ENCODE data around the gene PARP2.

Gene PARP2, protein sequence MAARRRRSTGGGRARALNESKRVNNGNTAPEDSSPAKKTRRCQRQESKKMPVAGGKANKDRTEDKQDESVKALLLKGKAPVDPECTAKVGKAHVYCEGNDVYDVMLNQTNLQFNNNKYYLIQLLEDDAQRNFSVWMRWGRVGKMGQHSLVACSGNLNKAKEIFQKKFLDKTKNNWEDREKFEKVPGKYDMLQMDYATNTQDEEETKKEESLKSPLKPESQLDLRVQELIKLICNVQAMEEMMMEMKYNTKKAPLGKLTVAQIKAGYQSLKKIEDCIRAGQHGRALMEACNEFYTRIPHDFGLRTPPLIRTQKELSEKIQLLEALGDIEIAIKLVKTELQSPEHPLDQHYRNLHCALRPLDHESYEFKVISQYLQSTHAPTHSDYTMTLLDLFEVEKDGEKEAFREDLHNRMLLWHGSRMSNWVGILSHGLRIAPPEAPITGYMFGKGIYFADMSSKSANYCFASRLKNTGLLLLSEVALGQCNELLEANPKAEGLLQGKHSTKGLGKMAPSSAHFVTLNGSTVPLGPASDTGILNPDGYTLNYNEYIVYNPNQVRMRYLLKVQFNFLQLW

DNA sequence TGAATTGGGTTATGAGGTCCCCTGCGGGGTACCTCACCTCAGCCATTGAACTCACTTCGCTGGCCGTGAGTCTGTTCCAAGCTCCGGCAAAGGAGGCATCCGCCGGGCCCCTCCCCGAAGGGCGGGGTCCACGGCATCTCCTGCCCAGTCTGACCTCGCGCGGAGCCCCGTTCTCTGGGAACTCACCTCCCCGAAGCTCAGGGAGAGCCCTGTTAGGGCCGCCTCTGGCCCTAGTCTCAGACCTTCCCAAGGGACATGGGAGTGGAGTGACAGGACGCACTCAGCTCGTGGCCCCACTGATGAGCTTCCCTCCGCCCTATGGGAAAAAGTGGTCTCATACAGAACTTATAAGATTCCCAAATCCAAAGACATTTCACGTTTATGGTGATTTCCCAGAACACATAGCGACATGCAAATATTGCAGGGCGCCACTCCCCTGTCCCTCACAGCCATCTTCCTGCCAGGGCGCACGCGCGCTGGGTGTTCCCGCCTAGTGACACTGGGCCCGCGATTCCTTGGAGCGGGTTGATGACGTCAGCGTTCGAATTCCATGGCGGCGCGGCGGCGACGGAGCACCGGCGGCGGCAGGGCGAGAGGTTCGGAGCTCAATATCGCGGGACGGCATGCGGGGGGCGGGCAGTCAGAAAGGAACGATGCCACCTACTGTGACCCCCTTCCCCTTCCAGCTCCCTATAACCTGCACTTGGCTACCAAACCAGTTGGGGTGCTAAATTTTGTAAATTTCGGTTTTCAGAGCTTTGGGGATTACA, at the start of gene PARP2:
Gene PARP2 (plus strand): TSS at position 544 of the 770 bp plus-strand sequence. CDS start 7 bp downstream, at position 551.
- DNase-seq (peak; percentile 99), ATAC-seq (ENCODE audit: insufficient read depth, low read depth) (peak; percentile 94)
- Histone ChIP-seq H3K9me3 (ENCODE audit: insufficient read depth, low read length, severe bottlenecking) (no peaks in the 10 kb centered on the region), H3K4me3 (ENCODE audit: low read depth in 1 of 2, low read length in 2 of 2) (peak within 1 kb of the TSS; percentile 59 to 68; a peak in 3 of 4 replicates), H3K4me2 (ENCODE audit: insufficient read depth, low read length) (peak within 1 kb of the TSS; percentile 75), H3K4me1 (ENCODE audit: insufficient read depth, low read length) (peaks cover 29% of the 10 kb centered on the region), H3K9ac (ENCODE audit: low read depth, low read length) (peak within 1 kb of the TSS; percentile 66), H3K27ac (ENCODE audit: low read length) (peak within 1 kb of the TSS; percentile 84), H3K36me3 (ENCODE audit: insufficient read depth, low read length) (peaks cover 31% of the 10 kb centered on the region), H3K79me2 (ENCODE audit: insufficient read depth, low read length) (peaks cover 22% of the 10 kb centered on the region), H3K27me3 (ENCODE audit: insufficient read depth, low read length, poor library complexity) (peaks cover 2% of the 10 kb centered on the region), H4K20me1 (ENCODE audit: insufficient read depth, low read length) (no peaks in the 10 kb centered on the region), H2AFZ (ENCODE audit: low read depth, low read length) (peak within 1 kb of the TSS; percentile 87)
- TF ChIP-seq EZH2 (IDR thresholded peaks at IDR 0.05; ENCODE audit: borderline replicate concordance, low read depth, low read length, severe bottlenecking) = no peak
- TF ChIP-seq, protein P1, sequence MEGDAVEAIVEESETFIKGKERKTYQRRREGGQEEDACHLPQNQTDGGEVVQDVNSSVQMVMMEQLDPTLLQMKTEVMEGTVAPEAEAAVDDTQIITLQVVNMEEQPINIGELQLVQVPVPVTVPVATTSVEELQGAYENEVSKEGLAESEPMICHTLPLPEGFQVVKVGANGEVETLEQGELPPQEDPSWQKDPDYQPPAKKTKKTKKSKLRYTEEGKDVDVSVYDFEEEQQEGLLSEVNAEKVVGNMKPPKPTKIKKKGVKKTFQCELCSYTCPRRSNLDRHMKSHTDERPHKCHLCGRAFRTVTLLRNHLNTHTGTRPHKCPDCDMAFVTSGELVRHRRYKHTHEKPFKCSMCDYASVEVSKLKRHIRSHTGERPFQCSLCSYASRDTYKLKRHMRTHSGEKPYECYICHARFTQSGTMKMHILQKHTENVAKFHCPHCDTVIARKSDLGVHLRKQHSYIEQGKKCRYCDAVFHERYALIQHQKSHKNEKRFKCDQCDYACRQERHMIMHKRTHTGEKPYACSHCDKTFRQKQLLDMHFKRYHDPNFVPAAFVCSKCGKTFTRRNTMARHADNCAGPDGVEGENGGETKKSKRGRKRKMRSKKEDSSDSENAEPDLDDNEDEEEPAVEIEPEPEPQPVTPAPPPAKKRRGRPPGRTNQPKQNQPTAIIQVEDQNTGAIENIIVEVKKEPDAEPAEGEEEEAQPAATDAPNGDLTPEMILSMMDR (IDR thresholded peaks at IDR 0.05; ENCODE audit: borderline replicate concordance, extremely low read depth, low read length, poor library complexity, severe bottlenecking) = no peak

DNA sequence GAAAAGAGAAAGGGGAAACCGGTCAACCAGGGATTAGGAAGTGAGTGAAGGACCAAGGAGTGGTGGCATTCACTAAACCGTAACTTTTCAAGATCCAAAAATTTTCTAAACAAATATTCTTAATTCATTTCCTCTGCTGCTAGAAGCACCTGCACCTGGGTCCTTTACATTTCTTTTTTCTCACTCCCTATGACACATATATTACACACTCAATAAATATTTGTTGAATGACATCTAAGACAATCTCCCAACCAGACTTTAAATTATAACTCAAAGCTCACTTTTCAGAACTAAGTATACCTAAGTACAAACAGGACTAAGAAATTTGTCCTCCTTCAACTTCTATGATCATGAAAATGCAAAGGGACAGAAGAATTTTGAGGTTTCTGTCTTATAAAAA, 48.8 kb upstream of the PARP2 start:
- no peaks in the 10 kb centered on the region for H3K9me3 ChIP-seq (ENCODE audit: insufficient read depth, low read length, severe bottlenecking)
- H4K20me1 ChIP-seq (ENCODE audit: insufficient read depth, low read length) = no peaks in the 10 kb centered on the region
- no peaks in the 10 kb centered on the region for H3K27me3 ChIP-seq (ENCODE audit: insufficient read depth, low read length, poor library complexity)
- no peak overlapping the region for H3K9ac ChIP-seq (ENCODE audit: low read depth, low read length)
- H3K27ac ChIP-seq (ENCODE audit: low read length) = no peak overlapping the region
- TF ChIP-seq, protein P1 (IDR thresholded peaks at IDR 0.05; ENCODE audit: borderline replicate concordance, extremely low read depth, low read length, poor library complexity, severe bottlenecking) = no peak
- TF ChIP-seq EZH2 (IDR thresholded peaks at IDR 0.05; ENCODE audit: borderline replicate concordance, low read depth, low read length, severe bottlenecking) = no peak
- peaks cover 86% of the 10 kb centered on the region for H3K36me3 ChIP-seq (ENCODE audit: insufficient read depth, low read length)
- no peaks in the 10 kb centered on the region for H3K79me2 ChIP-seq (ENCODE audit: insufficient read depth, low read length)
- H3K4me3 ChIP-seq (ENCODE audit: low read depth in 1 of 2, low read length in 2 of 2) = no peak overlapping the region
- no peak overlapping the region for H3K4me2 ChIP-seq (ENCODE audit: insufficient read depth, low read length)
- ATAC-seq (ENCODE audit: insufficient read depth, low read depth) (no peak), DNase-seq (no peak)
- H2AFZ ChIP-seq (ENCODE audit: low read depth, low read length) = no peak overlapping the region
- no peaks in the 10 kb centered on the region for H3K4me1 ChIP-seq (ENCODE audit: insufficient read depth, low read length)

DNA sequence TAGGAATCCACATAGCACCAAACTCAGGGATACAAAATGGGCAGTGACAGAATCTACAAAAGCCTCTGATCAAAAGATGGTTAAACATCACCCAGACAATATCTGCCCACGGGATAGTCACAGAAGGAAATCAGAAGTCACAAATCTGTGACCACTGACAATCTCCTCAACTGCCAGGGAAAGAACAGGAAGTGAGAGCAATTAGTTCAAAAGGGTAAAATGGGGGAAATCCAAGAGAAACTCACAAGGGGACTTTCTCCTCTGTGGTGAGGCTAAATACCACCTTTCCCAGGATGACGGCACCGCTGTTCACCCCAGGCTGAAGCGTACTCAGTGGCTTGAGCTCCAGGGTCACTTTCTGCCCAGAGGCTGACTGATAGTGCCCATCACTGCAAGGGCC, 48.4 kb upstream of the PARP2 start:
- Histone ChIP-seq H3K4me3 (ENCODE audit: low read depth in 1 of 2, low read length in 2 of 2) (no peak overlapping the region), H4K20me1 (ENCODE audit: insufficient read depth, low read length) (no peaks in the 10 kb centered on the region), H3K36me3 (ENCODE audit: insufficient read depth, low read length) (peaks cover 83% of the 10 kb centered on the region), H3K4me2 (ENCODE audit: insufficient read depth, low read length) (no peak overlapping the region), H3K9ac (ENCODE audit: low read depth, low read length) (no peak overlapping the region), H2AFZ (ENCODE audit: low read depth, low read length) (no peak overlapping the region), H3K27ac (ENCODE audit: low read length) (no peak overlapping the region), H3K9me3 (ENCODE audit: insufficient read depth, low read length, severe bottlenecking) (no peaks in the 10 kb centered on the region), H3K79me2 (ENCODE audit: insufficient read depth, low read length) (no peaks in the 10 kb centered on the region), H3K4me1 (ENCODE audit: insufficient read depth, low read length) (no peaks in the 10 kb centered on the region), H3K27me3 (ENCODE audit: insufficient read depth, low read length, poor library complexity) (no peaks in the 10 kb centered on the region)
- TF ChIP-seq, protein P1 (IDR thresholded peaks at IDR 0.05; ENCODE audit: borderline replicate concordance, extremely low read depth, low read length, poor library complexity, severe bottlenecking) = no peak
- no peak for TF ChIP-seq EZH2 (IDR thresholded peaks at IDR 0.05; ENCODE audit: borderline replicate concordance, low read depth, low read length, severe bottlenecking)
- DNase-seq (no peak), ATAC-seq (ENCODE audit: insufficient read depth, low read depth) (no peak)
